HEK293 (cell line): ENCODE measurements around the gene LYZL2.
"Not testable (repeated sequence)": the region's sequence is repeated elsewhere in the genome, so short reads cannot be mapped to it uniquely, and the experiment has no call there.

Experiments
- CTCF ChIA-PET: fragments of 350-600 bp; formaldehyde crosslinking; extraction: SDS; loops from one replicate; lab custom pipeline; 2021; ENCODE audit warnings: antibody characterized with exemption; lab: Yijun Ruan, JAX
- POLR2A ChIA-PET: fragments of 300-600 bp; formaldehyde crosslinking; extraction: SDS; loops from one replicate; lab custom pipeline; 2020; ENCODE audit warnings: antibody characterized with exemption, inconsistent platforms; lab: Yijun Ruan, JAX
- H3K27ac ChIP-seq: fragments of 200-500 bp; sonication (Bioruptor generic); 2 replicates; pipeline ENCODE4 v1.5.1; 2014; ENCODE audit warnings: low read depth, low read length, control low read depth, inconsistent platforms; ENCODE audit errors: extremely low read depth
- H3K36me3 ChIP-seq, 2 experiments: fragments of 200-500 bp in 1 of 2; sonication (Bioruptor generic) in 1 of 2; 1 replicate in 1 of 2; 2 replicates in 1 of 2; pipeline ENCODE4 v1.5.1; 2014 to 2017; ENCODE audit warnings: inconsistent platforms in 2 of 2, low read length in 2 of 2; ENCODE audit not compliant: control insufficient read depth in 2 of 2, insufficient read depth in 1 of 2
- H3K4me1 ChIP-seq: fragments of 200-500 bp; sonication (Bioruptor generic); 2 replicates; pipeline ENCODE4 v1.5.1; 2014; ENCODE audit warnings: mild to moderate bottlenecking, low read length, inconsistent platforms; ENCODE audit not compliant: control insufficient read depth, insufficient read depth
- H3K4me3 ChIP-seq: 2 replicates; pipeline ENCODE4 v1.5.1; 2011; ENCODE audit warnings: low read depth, mild to moderate bottlenecking, control low read depth, low read length, moderate library complexity
- H3K9me3 ChIP-seq: fragments of 200-500 bp; sonication (Bioruptor generic); 2 replicates; pipeline ENCODE4 v1.5.1; 2014; ENCODE audit warnings: low read depth, low read length, inconsistent platforms; ENCODE audit not compliant: control insufficient read depth, insufficient read depth
- GFI1B ChIP-seq: fragments of 450-650 bp; formaldehyde crosslinking; IDR thresholded peaks from 2 replicates; pipeline ENCODE4 v1.5.1; 2016; ENCODE audit warnings: missing biosample characterization, missing genetic modification characterization
- SALL2 ChIP-seq: fragments of 450-650 bp; formaldehyde crosslinking; IDR thresholded peaks from 2 replicates; pipeline ENCODE4 v1.5.0; 2017; ENCODE audit warnings: missing biosample characterization, mild to moderate bottlenecking, missing genetic modification characterization, borderline replicate concordance
- YY1 ChIP-seq: fragments of 450-650 bp; formaldehyde crosslinking; IDR thresholded peaks from 2 replicates; pipeline ENCODE4 v1.5.1; 2018; ENCODE audit warnings: missing biosample characterization, missing genetic modification characterization
- ZBTB26 ChIP-seq: fragments of 450-650 bp; formaldehyde crosslinking; optimal IDR thresholded peaks from 2 replicates; pipeline ENCODE3; 2016; ENCODE audit warnings: missing biosample characterization, mild to moderate bottlenecking, missing genetic modification characterization
- ZBTB8A ChIP-seq: fragments of 450-650 bp; formaldehyde crosslinking; IDR thresholded peaks from 2 replicates; pipeline ENCODE4 v1.5.1; 2016; ENCODE audit warnings: missing biosample characterization, missing genetic modification characterization
- ZFP41 ChIP-seq: fragments of 450-650 bp; formaldehyde crosslinking; IDR thresholded peaks from 2 replicates; pipeline ENCODE4 v1.5.1; 2016; ENCODE audit warnings: missing biosample characterization, missing genetic modification characterization, borderline replicate concordance
- ZNF132 ChIP-seq: fragments of 450-650 bp; formaldehyde crosslinking; IDR thresholded peaks from 2 replicates; pipeline ENCODE4 v1.5.1; 2017; ENCODE audit warnings: missing biosample characterization, missing genetic modification characterization, borderline replicate concordance
- ZNF155 ChIP-seq: fragments of 450-650 bp; formaldehyde crosslinking; IDR thresholded peaks from 2 replicates; pipeline ENCODE4 v1.5.1; 2016; ENCODE audit warnings: missing biosample characterization, missing genetic modification characterization
- ZNF157 ChIP-seq: fragments of 450-650 bp; formaldehyde crosslinking; IDR thresholded peaks from 2 replicates; pipeline ENCODE4 v1.5.1; 2016; ENCODE audit warnings: missing biosample characterization, missing genetic modification characterization
- ZNF16 ChIP-seq: fragments of 450-650 bp; formaldehyde crosslinking; IDR thresholded peaks from 2 replicates; pipeline ENCODE4 v1.5.1; 2016; ENCODE audit warnings: low read depth, missing biosample characterization, missing genetic modification characterization
- ZNF174 ChIP-seq: fragments of 450-650 bp; formaldehyde crosslinking; IDR thresholded peaks from 2 replicates; pipeline ENCODE4 v1.5.0; 2017; ENCODE audit warnings: missing biosample characterization, mild to moderate bottlenecking, missing genetic modification characterization
- ZNF184 ChIP-seq: fragments of 450-650 bp; IDR thresholded peaks from 2 replicates; pipeline ENCODE4 v1.5.1; 2018; ENCODE audit warnings: missing biosample characterization, mild to moderate bottlenecking, missing genetic modification characterization
- ZNF274 ChIP-seq, 2 experiments: fragments of 200-500 bp in 1 of 2; fragments of 450-650 bp in 1 of 2; sonication (Bioruptor generic) in 1 of 2; formaldehyde crosslinking in 1 of 2; IDR thresholded peaks; 2 replicates each; pipeline versions ENCODE4 v1.5.1 to v1.6.1; 2014 to 2016; ENCODE audit warnings: borderline replicate concordance in 1 of 2, inconsistent platforms in 1 of 2, low read length in 1 of 2, missing biosample characterization in 1 of 2, missing genetic modification characterization in 1 of 2
- ZNF280C ChIP-seq: fragments of 450-650 bp; formaldehyde crosslinking; IDR thresholded peaks from 2 replicates; pipeline ENCODE4 v1.5.1; 2016; ENCODE audit warnings: missing biosample characterization, missing genetic modification characterization
- ZNF280D ChIP-seq: fragments of 450-650 bp; formaldehyde crosslinking; IDR thresholded peaks from 2 replicates; pipeline ENCODE4 v1.5.1; 2016; ENCODE audit warnings: missing biosample characterization, missing genetic modification characterization
- ZNF302 ChIP-seq: fragments of 450-650 bp; formaldehyde crosslinking; IDR thresholded peaks from 2 replicates; pipeline ENCODE4 v1.5.1; 2016; ENCODE audit warnings: missing biosample characterization, missing genetic modification characterization, low read depth
- ZNF335 ChIP-seq: fragments of 450-650 bp; formaldehyde crosslinking; conservative IDR thresholded peaks from 2 replicates; pipeline ENCODE4 v1.5.1; 2016; ENCODE audit warnings: missing biosample characterization, missing genetic modification characterization
- ZNF404 ChIP-seq: fragments of 450-650 bp; formaldehyde crosslinking; IDR thresholded peaks from 2 replicates; pipeline ENCODE4 v1.5.1; 2017; ENCODE audit warnings: missing biosample characterization, missing genetic modification characterization
- ZNF449 ChIP-seq: fragments of 450-650 bp; formaldehyde crosslinking; IDR thresholded peaks from 2 replicates; pipeline ENCODE4 v1.5.1; 2017; ENCODE audit warnings: missing biosample characterization, mild to moderate bottlenecking, missing genetic modification characterization, moderate library complexity
- ZNF48 ChIP-seq: fragments of 450-650 bp; formaldehyde crosslinking; IDR thresholded peaks from 2 replicates; pipeline ENCODE4 v1.5.1; 2016; ENCODE audit warnings: missing biosample characterization, missing genetic modification characterization
- ZNF501 ChIP-seq: fragments of 450-650 bp; formaldehyde crosslinking; IDR thresholded peaks from 2 replicates; pipeline ENCODE4 v1.5.1; 2016; ENCODE audit warnings: missing biosample characterization, missing genetic modification characterization
- ZNF624 ChIP-seq: fragments of 450-650 bp; formaldehyde crosslinking; IDR thresholded peaks from 2 replicates; pipeline ENCODE4 v1.5.1; 2017; ENCODE audit warnings: missing biosample characterization, missing genetic modification characterization
- ZNF626 ChIP-seq: fragments of 450-650 bp; sonication (Bioruptor Pico); formaldehyde crosslinking; IDR thresholded peaks from 2 replicates; pipeline ENCODE4 v1.5.1; 2018; ENCODE audit warnings: missing biosample characterization, missing genetic modification characterization, inconsistent platforms
- ZNF664 ChIP-seq: fragments of 450-650 bp; formaldehyde crosslinking; IDR thresholded peaks from 2 replicates; pipeline ENCODE4 v1.5.1; 2016; ENCODE audit warnings: missing biosample characterization, missing genetic modification characterization
- ZNF792 ChIP-seq: fragments of 450-650 bp; formaldehyde crosslinking; IDR thresholded peaks from 2 replicates; pipeline ENCODE4 v1.5.1; 2016; ENCODE audit warnings: missing biosample characterization, missing genetic modification characterization

LYZL2 gene

GRCh38 chr10:30662814-30663213 is 33.3 kb upstream of the LYZL2 start:
- Histone ChIP-seq H3K27ac (no peak overlapping the region), H3K4me1 (no peaks in the 10 kb centered on the region), H3K9me3 (no peaks in the 10 kb centered on the region), H3K4me3 (no peak overlapping the region), H3K36me3 (no peaks in the 10 kb centered on the region)
- no peak for TF ChIP-seq ZNF335 (tag by site-specific recombination)
- TF ChIP-seq ZNF664, result no peak
- no peak for TF ChIP-seq ZNF157 (tag by site-specific recombination)
- TF ChIP-seq ZNF48 (tag by site-specific recombination), result no peak
- TF ChIP-seq ZNF449 (tag by site-specific recombination), result no peak
- no peak for TF ChIP-seq ZBTB8A
- TF ChIP-seq ZNF155 (tag by site-specific recombination), result no peak
- no peak for TF ChIP-seq ZNF274 (IDR thresholded peaks at IDR 0.05; ENCODE audit: low read length)
- no peak for TF ChIP-seq ZNF274 (tag by site-specific recombination; IDR thresholded peaks at IDR 0.05; ENCODE audit: borderline replicate concordance)
- no peak for TF ChIP-seq ZNF132 (tag by site-specific recombination)
- no peak for TF ChIP-seq ZFP41 (tag by site-specific recombination)
- ChIA-PET CTCF (interaction anchor here (1.3 kb wide), 1 partner anchor 72 kb away, joined by 3 read pairs; no protein-coding TSS in a partner anchor), POLR2A (no interaction called here)

GRCh38 chr10:30660314-30660713 is 30.8 kb upstream of the LYZL2 start:
- POLR2A ChIA-PET, result interaction anchor here (0.6 kb wide), 1 partner anchor 1316 kb away, joined by 4 read pairs; no protein-coding TSS in a partner anchor
- not testable (repeated sequence) for H3K4me3 ChIP-seq
- CTCF ChIA-PET, result interaction anchor here (2.5 kb wide), 1 partner anchor 10 kb away, joined by 16 read pairs; no protein-coding TSS in a partner anchor

GRCh38 chr10:30656233-30656632 is 26.7 kb upstream of the LYZL2 start:
- Histone ChIP-seq H3K4me1 (no peaks in the 10 kb centered on the region), H3K4me3 (no peak overlapping the region), H3K36me3 (no peaks in the 10 kb centered on the region), H3K9me3 (no peaks in the 10 kb centered on the region), H3K27ac (no peak overlapping the region)
- CTCF ChIA-PET, result interaction anchor here (1.8 kb wide), 1 partner anchor 16 kb away, joined by 7 read pairs; no protein-coding TSS in a partner anchor
- POLR2A ChIA-PET, result no interaction called here
- TF ChIP-seq ZNF501, result no peak
- no peak for TF ChIP-seq ZNF16 (tag by site-specific recombination)
- TF ChIP-seq ZNF792, result no peak
- TF ChIP-seq ZNF302 (tag by site-specific recombination), result no peak
- TF ChIP-seq YY1 (tag by site-specific recombination), result no peak
- TF ChIP-seq ZNF624, result no peak
- TF ChIP-seq GFI1B (tag by site-specific recombination), result no peak
- no peak for TF ChIP-seq ZNF626 (tag by site-specific recombination)
- no peak for TF ChIP-seq ZNF280C
- TF ChIP-seq ZBTB26 (tag by site-specific recombination), result no peak
- TF ChIP-seq ZNF174 (tag by site-specific recombination), result no peak
- no peak for TF ChIP-seq SALL2
- no peak for TF ChIP-seq ZNF184 (tag by site-specific recombination)
- TF ChIP-seq ZNF48 (tag by site-specific recombination), result no peak
- no peak for TF ChIP-seq ZNF280D (tag by site-specific recombination)
- TF ChIP-seq ZNF404, result no peak

More at GRCh38 chr10:30660314-30660713, 30.8 kb upstream of the LYZL2 start:
- H3K4me1 ChIP-seq, H3K36me3 ChIP-seq, H3K9me3 ChIP-seq, H3K27ac ChIP-seq: not testable (repeated sequence)
